ENCODE data around the gene CFAP77.
"Not testable (repeated sequence)": the region's sequence is repeated elsewhere in the genome, so short reads cannot be mapped to it uniquely, and the experiment has no call there.

Gene CFAP77

DNA sequence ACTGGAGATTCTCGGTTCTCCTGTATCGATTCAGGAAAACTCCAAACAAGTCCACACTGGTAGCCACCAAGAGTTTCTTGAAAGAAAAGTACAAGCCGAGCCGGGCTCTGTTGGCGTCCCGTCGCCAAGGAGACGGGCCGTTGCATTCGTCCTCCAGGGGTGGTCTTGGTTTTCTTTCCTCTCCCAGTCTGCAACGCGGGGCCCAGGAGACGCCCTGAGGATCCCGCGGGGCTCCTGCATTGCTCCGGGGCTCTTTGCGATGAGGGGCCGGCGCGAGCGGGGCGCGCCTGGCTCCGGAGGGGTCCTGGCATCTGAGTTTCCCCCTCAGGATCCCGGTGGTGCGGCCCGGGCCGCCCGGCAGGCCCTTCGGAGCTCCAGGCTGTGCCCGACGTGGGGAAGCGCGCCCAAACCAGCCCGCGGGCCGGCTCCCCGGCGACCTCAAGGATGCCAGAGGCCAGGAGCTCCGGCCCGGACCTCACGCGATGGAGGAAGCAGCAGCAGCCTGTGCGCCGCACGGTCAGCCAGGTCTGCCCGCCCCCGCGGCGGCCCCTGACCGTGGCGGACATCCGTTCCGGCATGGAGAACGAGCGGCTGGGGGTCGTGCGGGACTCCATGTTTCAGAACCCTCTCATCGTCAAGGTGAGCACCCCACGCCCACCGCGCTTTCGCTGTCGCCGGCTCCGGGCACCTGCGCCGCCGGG lies at the start of gene CFAP77:
CFAP77 (plus strand) TSS at position 384 of the 701 bp plus-strand sequence; CDS start at position 445, 61 bp downstream.
- in situ Hi-C loops (cut with MboI; ENCODE audit: low sequenced_read_pairs) = loop anchor here (10.0 kb wide), 1 partner anchor 165 kb away; no protein-coding TSS in a partner anchor

DNA sequence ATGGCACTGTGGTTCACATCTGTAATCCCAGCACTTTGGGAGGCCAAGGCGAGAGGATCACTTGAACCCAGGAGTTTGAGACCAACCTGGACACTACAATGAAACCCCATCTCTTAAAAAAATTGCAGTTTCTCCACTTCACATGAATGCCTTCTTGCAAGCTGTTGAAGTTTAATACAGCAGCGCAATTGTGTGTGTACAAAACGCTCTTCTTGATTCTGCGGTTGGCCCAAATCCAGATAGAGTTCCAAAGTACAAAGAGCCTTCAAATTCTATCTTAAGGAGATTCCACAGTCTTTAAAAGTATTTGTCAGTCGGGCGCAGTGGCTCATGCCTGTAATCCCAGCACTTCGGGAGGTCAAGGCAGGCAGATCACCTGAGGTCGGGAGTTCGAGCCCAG lies 45.9 kb upstream of the CFAP77 start:
- in situ Hi-C loops (cut with MboI; ENCODE audit: low sequenced_read_pairs) = no loop called here

DNA sequence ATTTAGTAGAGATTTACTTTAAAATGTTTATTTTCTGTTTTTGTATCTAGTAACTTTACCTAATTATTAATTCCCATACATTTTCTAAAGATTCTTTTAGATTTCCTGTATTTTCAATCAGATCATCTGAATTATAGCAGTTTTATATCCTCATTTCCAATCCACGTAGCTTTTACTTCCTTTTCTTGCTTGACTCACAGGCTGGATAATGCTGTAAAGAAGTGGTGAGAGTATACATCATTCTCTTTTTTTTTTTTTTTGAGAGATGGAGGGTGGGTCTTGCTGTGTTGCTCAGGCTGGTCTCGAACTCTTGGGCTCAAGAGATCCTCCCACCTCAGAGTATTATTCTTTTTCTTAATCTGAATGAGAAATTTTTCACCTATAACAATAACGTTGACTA lies 44.0 kb upstream of the CFAP77 start:
- in situ Hi-C loops (cut with MboI; ENCODE audit: low sequenced_read_pairs) = no loop called here

DNA sequence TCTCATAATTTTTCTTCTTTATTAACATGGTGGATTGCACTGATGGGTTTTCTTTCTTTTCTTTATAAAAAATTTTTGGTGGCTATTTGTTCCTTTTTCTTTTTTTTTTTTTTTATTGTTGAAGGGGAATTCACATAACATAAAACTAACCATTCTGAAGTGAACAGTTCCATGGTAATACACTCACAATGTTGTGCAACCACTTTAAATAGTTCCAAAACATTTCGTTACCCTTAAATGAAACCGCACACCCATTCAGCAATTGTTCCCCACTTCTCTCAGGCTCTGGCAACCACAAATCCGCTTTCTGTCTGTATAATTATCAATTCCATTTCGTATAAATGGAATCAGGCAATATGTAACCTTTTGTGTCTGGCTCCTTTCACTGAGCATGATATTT lies 43.5 kb upstream of the CFAP77 start:
- in situ Hi-C loops (cut with MboI; ENCODE audit: low sequenced_read_pairs) = no loop called here

DNA sequence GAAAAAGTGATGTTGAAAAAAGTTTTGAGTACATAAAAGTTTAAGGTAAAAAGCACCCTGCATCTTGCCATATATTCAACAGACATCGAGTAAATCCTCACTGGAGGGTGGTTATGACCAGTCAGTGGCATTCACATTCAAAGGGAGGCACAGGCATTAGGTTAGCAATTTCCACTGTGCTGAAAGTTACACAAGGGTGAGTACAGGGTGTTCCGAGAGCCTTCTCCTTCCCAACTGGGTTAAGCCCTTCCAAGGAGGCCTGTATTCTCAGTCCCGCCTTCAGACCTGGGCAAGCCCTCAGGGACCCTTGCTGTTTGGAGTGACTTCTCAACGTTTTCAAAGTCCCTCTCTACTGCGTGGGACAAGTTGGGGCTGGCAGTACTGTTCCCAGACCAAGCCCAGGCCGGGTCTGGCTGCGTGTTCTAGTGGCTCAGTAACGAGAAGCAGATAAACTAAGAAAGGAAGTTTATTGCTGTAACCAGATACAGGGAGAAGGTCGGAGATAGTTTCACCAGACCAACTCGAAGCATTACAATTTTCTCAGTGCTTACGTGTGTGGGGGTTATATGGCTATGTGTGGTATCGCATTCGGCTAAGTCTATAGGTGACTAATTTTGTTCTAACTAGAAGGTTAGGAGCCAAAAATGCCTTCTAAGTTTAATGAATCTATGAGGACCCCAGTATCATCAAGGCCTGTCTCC lies 42.2 kb upstream of the CFAP77 start:
- in situ Hi-C loops (cut with MboI; ENCODE audit: low sequenced_read_pairs) = no loop called here

DNA sequence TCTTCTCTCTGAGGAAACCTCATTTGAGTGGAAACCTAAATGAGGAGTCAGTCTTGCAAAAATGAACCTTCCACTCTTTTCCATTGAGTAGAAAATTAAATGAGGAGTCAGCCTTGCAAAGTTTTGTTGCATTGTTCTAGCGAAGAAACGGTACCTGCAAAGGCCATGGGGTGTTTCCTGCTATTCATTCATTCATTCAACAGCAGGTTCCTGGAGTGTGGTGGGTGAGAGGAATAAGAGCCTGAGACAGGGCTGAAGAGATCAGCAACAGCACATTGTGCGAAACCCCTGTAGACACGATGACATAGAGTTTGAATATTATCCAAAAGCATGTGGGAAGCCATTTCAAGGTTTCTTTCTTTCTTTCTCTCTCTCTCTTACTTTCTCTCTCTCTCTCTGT lies 40.6 kb upstream of the CFAP77 start:
- in situ Hi-C loops (cut with MboI; ENCODE audit: low sequenced_read_pairs) = no loop called here

DNA sequence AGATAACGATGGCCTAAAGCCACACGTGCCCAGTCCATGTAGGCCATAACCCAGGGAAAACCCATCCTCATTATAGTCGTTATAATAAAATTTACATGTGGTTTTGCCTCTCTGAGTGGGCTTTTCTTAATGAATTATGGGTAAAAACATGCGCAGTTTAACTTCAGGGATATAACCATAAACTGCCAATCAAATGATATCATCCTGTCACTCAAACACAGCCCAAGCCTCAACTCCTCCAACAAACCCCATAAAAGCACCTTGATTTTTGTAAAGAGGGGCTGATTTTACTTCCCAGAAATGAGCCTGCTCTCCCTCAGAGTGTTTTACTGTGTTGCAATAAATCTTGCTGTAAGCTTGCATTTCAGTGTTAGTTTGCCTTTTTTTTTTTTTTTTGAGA lies 39.4 kb upstream of the CFAP77 start:
- in situ Hi-C loops (cut with MboI; ENCODE audit: low sequenced_read_pairs) = no loop called here

DNA sequence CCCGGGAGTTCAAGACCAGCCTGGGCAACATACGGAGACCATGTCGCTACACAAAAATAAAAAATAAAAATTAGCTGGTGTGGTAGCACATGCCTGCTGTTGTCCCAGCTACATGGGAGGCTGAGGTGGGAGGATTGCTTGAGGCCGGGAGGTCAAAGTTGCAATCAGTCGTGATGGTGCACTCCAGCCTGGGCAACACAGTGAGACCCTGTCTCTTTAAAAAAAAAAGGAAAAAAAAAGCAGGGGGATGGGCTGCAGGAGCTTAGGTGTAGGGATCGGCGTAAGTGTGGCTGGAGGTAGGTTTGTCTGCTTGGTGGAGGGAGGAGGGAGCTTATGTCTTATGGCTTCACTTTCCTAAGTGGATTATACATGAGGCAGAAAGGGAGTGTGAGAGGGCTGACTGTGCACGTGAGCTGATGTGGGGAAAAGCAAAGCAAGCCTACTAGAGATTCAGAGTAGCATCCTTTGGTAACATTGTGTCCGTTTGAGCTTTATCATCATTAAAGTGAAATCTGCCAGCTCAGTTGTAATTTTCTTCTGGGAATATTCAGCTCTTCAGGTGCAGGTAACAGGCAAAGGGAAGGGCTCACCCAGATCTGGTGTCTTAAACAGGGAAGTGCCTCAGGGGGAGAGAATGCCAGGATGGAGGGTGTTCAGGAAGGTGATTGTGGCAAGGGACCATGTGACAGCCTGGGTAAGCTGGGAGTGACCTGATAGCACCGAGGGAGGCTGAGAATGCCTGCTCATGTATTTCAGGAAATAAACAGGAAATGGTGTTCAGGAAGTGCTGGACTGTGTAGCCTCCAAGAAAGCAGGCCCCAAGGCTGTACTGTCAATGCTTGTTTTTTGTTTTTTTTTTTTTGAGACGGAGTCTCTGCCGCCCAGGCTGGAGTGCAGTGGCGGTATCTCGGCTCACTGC lies 37.6 kb upstream of the CFAP77 start:
- in situ Hi-C loops (cut with MboI; ENCODE audit: low sequenced_read_pairs) = no loop called here

DNA sequence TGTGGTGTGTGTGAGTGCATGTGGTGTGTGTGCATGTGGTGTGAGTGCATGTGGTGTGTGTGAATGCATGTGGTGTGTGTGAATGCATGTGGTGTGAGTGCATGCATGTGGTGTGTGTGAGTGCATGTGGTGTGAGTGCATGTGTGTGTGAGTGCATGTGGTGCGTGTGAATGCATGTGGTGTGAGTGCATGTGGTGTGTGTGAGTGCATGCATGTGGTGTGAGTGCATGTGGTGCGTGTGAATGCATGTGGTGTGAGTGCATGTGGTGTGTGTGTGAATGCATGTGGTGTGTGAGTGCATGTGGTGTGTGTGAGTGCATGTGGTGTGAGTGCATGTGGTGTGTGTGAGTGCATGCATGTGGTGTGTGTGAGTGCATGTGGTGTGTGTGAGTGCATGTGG lies 32.2 kb upstream of the CFAP77 start:
- in situ Hi-C loops (cut with MboI; ENCODE audit: low sequenced_read_pairs) = not testable (repeated sequence)

DNA sequence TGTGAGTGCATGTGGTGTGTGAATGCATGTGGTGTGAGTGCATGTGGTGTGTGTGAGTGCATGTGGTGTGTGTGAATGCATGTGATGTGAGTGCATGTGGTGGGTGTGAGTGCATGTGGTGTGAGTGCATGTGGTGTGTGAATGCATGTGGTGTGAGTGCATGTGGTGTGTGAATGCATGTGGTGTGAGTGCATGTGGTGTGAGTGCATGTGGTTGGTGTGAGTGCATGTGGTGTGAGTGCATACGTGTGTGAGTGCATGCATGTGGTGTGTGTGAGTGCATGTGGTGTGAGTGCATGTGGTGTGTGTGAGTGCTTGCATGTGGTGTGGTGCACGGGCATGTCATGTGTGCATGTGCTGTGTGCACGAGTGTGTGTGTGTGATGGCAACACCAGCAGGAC lies 31.6 kb upstream of the CFAP77 start:
- in situ Hi-C loops (cut with MboI; ENCODE audit: low sequenced_read_pairs) = not testable (repeated sequence)

DNA sequence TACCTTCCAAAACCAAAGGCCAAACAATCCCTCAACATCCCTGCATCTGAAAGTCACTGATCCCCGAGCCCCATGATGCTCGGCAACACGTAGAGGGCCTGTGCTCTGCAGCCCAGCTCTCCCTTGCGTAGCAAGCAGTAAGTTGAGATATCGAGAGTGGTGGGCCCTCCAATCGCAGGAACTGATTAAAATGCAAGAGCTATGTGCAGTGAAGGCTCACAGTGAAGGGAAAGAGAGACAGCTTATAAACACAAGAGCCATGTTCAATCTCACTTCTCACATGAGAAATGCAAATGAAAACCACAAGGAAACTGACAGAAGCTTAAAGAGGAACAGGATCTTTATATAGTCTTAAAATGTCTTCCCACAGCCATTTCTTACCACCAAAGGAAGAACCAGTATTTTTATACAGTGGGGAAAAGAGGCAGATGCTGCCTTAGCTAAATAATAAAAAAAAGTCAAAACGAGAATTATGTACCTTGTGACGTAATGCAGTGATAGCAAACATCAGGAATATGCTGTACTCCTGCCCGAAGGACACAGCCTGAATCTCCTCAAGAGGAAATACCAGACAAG lies 28.0 kb upstream of the CFAP77 start:
- in situ Hi-C loops (cut with MboI; ENCODE audit: low sequenced_read_pairs) = no loop called here

DNA sequence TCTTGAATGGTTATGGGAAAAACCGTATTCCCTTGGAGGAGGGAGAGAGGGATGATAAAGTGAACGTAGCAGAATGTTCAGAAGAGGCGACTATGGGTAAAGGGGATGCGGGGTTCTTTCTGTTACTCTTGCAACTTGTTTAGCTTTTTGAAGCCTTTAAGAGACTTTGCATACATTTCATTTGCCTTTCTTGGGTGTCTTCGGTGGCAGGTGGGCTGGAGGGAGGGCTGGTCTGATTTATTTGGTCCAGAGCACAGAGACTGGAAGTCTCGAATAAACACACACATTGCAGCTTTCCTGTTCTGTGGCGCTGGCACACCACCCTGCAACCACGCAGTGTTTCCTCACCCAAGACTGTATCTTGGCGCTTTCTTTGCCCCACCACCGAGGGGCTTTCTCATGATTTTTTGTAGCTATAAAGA lies 26.5 kb upstream of the CFAP77 start:
- in situ Hi-C loops (cut with MboI; ENCODE audit: low sequenced_read_pairs) = no loop called here

DNA sequence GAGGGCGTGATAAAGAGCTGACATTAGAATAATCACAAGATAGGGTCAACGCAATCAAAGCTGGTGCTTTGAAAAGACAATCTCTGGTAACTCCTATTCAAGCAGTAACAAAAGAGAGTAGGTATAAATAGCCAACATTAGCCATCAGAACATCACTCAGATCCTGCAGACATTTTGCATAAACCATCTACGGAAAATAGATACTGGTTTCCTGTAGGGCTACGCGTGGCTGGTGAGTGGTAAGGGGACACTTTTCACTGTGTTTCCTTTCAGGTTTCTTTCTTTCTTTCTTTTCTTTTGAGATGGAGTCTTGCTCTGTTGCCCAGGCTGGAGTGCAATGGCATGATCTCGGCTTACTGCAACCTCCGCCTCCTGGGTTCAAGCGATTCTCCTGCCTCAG lies 25.6 kb upstream of the CFAP77 start:
- in situ Hi-C loops (cut with MboI; ENCODE audit: low sequenced_read_pairs) = no loop called here

DNA sequence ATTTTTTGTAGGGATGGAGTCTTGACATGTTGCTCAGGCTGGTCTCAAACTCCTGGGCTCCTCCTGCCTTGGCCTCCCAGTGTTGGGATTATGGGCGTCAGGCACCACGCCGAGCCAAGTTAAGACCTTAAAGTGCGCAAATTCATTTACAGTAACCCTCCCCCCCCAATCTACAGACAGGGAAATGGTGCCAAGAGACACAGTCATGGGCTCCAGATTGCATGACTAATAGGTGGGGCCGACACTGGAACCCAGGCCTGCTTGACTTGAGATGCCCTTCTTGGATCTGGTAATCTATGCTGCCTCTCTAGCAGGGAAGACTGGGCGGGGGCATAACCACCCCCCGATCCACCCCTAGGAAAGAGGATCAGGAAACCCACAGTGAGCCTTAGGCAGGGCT lies 22.9 kb upstream of the CFAP77 start:
- in situ Hi-C loops (cut with MboI; ENCODE audit: low sequenced_read_pairs) = no loop called here

DNA sequence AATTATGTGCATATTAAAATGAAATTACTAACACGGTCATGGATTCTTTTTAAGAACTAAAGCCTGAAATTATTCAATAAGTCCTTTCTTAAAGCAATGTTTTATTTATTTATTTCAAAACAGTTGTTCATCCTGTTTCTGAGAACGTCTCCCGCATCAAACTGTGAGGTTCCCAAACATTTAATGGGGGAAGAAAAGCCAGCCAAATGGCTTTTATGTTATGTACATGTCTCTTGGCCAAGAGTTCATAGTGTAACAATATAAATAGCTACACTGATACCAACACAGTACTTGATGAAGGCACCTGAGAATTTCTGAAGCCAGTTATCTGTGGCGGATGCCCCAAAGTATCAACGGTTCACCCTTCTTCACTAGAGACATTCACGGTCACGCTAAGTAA lies 19.0 kb upstream of the CFAP77 start:
- in situ Hi-C loops (cut with MboI; ENCODE audit: low sequenced_read_pairs) = no loop called here

DNA sequence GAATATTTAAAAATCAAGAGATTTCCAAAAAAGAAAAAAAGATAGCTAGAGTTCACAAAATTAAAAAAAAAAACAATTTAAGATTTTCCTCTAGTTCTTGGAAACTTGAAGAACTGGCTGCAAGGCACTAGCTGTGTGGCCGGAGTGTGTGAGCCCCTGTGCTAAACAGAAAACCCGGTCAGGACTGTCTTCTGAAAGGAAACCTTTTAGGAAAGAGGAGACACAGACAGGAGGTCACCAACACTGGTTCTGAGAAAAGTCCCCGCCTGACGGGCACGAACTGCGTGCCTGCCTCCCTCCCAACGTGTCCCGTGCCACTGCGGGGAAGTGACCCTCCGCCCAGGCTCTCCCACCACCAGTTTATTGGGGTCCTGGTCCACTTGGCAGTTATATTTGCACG lies 18.6 kb upstream of the CFAP77 start:
- in situ Hi-C loops (cut with MboI; ENCODE audit: low sequenced_read_pairs) = no loop called here

DNA sequence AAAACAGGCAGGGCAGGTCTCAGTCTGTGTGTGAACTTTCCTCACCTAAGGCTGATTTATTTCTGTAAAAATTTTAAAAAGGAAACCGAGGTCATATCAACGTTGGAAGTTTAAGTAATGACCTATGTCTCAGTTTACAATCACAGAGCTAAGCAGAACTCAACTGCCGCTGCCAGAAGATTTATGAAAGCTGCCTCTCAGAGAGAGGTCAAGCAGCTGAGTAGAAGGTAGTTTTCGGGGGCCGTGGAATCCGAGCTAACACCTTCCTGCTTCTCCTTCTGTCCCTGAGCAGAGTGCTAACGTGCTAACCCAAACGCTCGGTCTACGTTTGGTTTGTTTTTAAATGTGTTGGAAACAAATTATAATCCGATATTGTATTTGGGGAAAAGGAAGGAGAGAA lies 14.5 kb upstream of the CFAP77 start:
- in situ Hi-C loops (cut with MboI; ENCODE audit: low sequenced_read_pairs) = no loop called here

DNA sequence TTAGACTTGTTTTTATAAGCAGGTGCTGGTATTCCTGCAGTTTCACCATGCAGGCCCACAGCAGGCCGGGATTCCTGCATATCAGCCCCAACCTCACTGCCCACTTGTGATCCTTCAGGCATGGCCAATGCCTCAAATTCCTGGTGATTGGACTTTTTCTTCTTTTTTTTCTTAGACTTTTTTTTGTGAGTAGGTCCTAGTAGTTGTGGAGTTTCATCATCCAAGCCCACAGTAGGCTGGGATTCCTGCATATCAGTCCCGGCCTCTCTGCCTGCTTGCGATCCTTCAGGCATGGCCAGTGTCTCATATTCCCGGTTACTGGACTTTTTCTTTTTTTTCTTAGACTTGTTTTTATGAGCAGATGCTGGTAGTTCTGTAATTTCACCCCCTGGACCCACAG lies 8.2 kb upstream of the CFAP77 start:
- in situ Hi-C loops (cut with MboI; ENCODE audit: low sequenced_read_pairs) = no loop called here

DNA sequence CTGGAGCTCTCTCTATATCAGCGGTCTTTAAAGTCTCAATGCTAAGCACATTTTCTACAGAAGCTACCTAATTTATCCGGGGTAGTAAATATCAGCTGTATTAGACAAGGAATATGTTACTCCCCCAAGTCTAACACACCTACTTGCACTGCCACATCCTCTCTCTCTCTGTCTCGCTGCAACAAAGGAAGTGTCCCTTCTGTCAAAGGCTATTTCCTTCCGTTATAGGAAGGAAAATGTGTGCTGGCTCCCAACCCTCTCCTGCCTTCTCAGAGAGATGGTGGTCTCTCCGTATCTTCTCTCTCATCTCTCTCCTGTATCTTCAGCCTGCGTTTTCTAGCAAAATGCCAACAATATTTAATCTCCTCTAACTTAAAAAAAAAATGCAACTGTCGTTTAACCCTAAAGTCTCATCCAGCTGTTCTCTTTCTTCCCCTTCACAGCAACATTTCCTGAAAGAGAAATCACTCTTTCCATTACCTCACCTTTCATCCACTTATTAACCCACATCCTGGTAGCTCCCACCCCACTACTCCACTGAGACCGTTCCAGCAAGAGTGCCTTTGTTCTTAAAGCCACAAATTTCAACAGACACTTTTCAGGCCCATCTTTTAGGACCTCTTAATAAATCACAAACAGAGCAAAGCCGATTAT lies 5.7 kb upstream of the CFAP77 start:
- in situ Hi-C loops (cut with MboI; ENCODE audit: low sequenced_read_pairs) = no loop called here

DNA sequence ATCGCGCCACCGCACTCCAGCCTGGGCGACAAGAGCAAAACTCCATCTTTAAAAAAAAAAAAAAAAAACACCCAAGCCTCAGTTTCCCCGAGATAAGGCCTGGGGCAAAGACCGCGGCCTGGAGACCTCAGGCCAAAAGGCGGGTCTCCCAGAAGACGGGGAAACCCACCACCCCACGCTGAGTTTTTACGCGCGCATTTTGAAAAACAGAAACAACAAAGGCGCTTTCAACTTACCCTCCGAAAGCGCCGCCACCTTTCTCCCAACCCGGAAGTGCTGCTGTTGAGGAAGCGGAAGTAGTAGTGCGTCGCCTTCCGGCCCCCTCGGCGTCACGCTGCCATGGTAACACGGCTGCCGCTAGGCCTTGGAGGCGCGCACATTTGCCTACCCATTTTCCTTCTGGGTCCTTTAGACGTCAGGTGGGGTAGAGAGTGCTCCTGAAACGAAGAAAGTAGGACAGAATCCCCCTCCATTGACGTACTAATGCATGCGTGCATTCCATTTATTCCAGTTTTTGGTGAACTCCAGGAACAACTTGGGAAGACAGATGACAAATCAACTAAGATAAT lies 3.4 kb upstream of the CFAP77 start, which contains the start of gene TTF1:
TTF1 (minus strand) TSS at position 287 of the 569 bp plus-strand sequence. CDS start 4,019 bp downstream, outside the sequence.
- in situ Hi-C loops (cut with MboI; ENCODE audit: low sequenced_read_pairs) = no loop called here

All from HL-60/S4 treated with retinoic acid at 250 ng/mL for 4 days and 3 days (cell line).